DOHH2 (cell line): ENCODE measurements around the gene SCN8A.

ENCODE experiments used
- EZH2phosphoT487 ChIP-seq: fragments of 200-600 bp; sonication (generic); IDR thresholded peaks from 2 replicates; pipeline ENCODE4 v1.6.1; 2017; ENCODE audit warnings: borderline replicate concordance, mild to moderate bottlenecking, antibody characterized with exemption, low read length, moderate library complexity, mixed read lengths
- TF ChIP-seq, protein P1 (sequence below): fragments of 200-600 bp; sonication (generic); IDR thresholded peaks from one replicate; pipeline ENCODE4 v1.5.1; 2014; ENCODE audit warnings: antibody characterized with exemption, mild to moderate bottlenecking, low read depth, low read length; ENCODE audit not compliant: poor library complexity, severe bottlenecking

DNA sequence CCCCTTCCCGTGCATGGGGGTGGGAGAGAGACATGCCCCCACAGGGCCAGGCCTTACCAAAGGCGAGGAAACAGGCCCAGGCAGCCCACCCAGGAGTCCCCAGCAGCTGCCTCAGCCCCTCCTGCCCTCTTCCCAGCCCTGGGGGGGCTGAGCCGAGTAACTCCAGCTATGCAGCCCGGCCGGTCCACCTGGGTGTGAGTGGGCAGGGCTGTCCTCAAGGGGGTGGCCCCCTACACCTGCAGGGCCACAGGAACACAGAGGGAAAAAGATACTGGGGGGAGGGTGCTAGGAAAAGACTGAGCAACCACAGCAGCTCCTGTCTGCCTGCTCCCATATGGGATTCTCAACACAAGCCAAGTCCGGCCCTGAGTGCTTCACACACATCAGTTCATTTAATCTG lies 249.9 kb downstream of the SCN8A start:
- TF ChIP-seq, protein P1, sequence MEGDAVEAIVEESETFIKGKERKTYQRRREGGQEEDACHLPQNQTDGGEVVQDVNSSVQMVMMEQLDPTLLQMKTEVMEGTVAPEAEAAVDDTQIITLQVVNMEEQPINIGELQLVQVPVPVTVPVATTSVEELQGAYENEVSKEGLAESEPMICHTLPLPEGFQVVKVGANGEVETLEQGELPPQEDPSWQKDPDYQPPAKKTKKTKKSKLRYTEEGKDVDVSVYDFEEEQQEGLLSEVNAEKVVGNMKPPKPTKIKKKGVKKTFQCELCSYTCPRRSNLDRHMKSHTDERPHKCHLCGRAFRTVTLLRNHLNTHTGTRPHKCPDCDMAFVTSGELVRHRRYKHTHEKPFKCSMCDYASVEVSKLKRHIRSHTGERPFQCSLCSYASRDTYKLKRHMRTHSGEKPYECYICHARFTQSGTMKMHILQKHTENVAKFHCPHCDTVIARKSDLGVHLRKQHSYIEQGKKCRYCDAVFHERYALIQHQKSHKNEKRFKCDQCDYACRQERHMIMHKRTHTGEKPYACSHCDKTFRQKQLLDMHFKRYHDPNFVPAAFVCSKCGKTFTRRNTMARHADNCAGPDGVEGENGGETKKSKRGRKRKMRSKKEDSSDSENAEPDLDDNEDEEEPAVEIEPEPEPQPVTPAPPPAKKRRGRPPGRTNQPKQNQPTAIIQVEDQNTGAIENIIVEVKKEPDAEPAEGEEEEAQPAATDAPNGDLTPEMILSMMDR = no peak
- TF ChIP-seq EZH2phosphoT487 = no peak
